ENCODE data around the gene PTGS2.
"Not testable (repeated sequence)": the region's sequence is repeated elsewhere in the genome, so short reads cannot be mapped to it uniquely, and the experiment has no call there.

PTGS2 gene

GRCh38 chr1:186670297-186671135 is 9.7 kb downstream of the PTGS2 start:
- Histone ChIP-seq H3K79me1 (ENCODE audit: low read length) (no peaks in the 10 kb centered on the region), H4K12ac (ENCODE audit: low read depth, low read length) (no peak overlapping the region), H3K27ac (ENCODE audit: low read depth, low read length) (no peak overlapping the region), H3K4me1 (ENCODE audit: control insufficient read depth in 1 of 2, insufficient read depth in 2 of 2, low read length in 2 of 2) (no peaks in the 10 kb centered on the region), H2AK5ac (ENCODE audit: low read length) (no peak overlapping the region), H2BK120ac (ENCODE audit: insufficient read depth, low read length, poor library complexity) (no peak overlapping the region), H3K9ac (ENCODE audit: low read length) (no peak overlapping the region), H3K4me3 (ENCODE audit: low read depth, low read length) (no peak overlapping the region), H2BK12ac (ENCODE audit: low read length) (no peak overlapping the region), H3K79me2 (ENCODE audit: control insufficient read depth, insufficient read depth, low read length, poor library complexity) (no peaks in the 10 kb centered on the region), H3K4ac (ENCODE audit: low read depth, low read length) (no peak overlapping the region), H2AFZ (ENCODE audit: insufficient read depth, low read length, poor library complexity) (no peak overlapping the region), H3K36me3 (ENCODE audit: control insufficient read depth in 1 of 2, insufficient read depth in 2 of 2, low read length in 2 of 2) (peaks cover 6 to 8% of the 10 kb centered on the region in 2 experiments), H3K18ac (ENCODE audit: low read length) (no peak overlapping the region), H4K8ac (ENCODE audit: low read depth, low read length) (no peak overlapping the region), H3K23ac (ENCODE audit: low read length) (no peak overlapping the region), H4K91ac (ENCODE audit: low read depth, low read length) (no peak overlapping the region), H2BK5ac (ENCODE audit: low read depth, low read length, poor library complexity) (no peak overlapping the region), H3K27me3 (ENCODE audit: insufficient read depth, low read length) (no peaks in the 10 kb centered on the region), H3K9me3 (ENCODE audit: insufficient read depth, low read depth, low read length) (no peaks in the 10 kb centered on the region), H3K4me2 (ENCODE audit: low read length) (no peak overlapping the region), H3K14ac (ENCODE audit: low read length) (no peak overlapping the region)
- no CpG with 5 or more reads among the region's 2 CpGs for WGBS (ENCODE audit: extremely low coverage, insufficient coverage, insufficient read length)
- no peak for DNase-seq

- H3K9me3 ChIP-seq (ENCODE audit: insufficient read depth, low read depth, low read length); H3K4me1 ChIP-seq (ENCODE audit: control insufficient read depth in 1 of 2, insufficient read depth in 2 of 2, low read length in 2 of 2); H3K9ac ChIP-seq (ENCODE audit: low read length); H2AK5ac ChIP-seq (ENCODE audit: low read length); H3K23ac ChIP-seq (ENCODE audit: low read length); H2BK5ac ChIP-seq (ENCODE audit: low read depth, low read length, poor library complexity); H2BK120ac ChIP-seq (ENCODE audit: insufficient read depth, low read length, poor library complexity); H4K8ac ChIP-seq (ENCODE audit: low read depth, low read length); H2BK12ac ChIP-seq (ENCODE audit: low read length); H3K4ac ChIP-seq (ENCODE audit: low read depth, low read length); H3K4me2 ChIP-seq (ENCODE audit: low read length); H3K18ac ChIP-seq (ENCODE audit: low read length); H4K12ac ChIP-seq (ENCODE audit: low read depth, low read length); H3K36me3 ChIP-seq (ENCODE audit: control insufficient read depth in 1 of 2, insufficient read depth in 2 of 2, low read length in 2 of 2); H2AFZ ChIP-seq (ENCODE audit: insufficient read depth, low read length, poor library complexity); H3K27me3 ChIP-seq (ENCODE audit: insufficient read depth, low read length); H3K4me3 ChIP-seq (ENCODE audit: low read depth, low read length); H3K27ac ChIP-seq (ENCODE audit: low read depth, low read length); H3K79me2 ChIP-seq (ENCODE audit: control insufficient read depth, insufficient read depth, low read length, poor library complexity); H4K91ac ChIP-seq (ENCODE audit: low read depth, low read length); H3K14ac ChIP-seq (ENCODE audit: low read length); H3K79me1 ChIP-seq (ENCODE audit: low read length); DNase-seq: not testable (repeated sequence)
- no CpG with 5 or more reads among the region's 3 CpGs for WGBS (ENCODE audit: extremely low coverage, insufficient coverage, insufficient read length)
Observed at GRCh38 chr1:186669784-186670183, 10.4 kb downstream of the PTGS2 start.

- H4K91ac ChIP-seq (ENCODE audit: low read depth, low read length); H2BK5ac ChIP-seq (ENCODE audit: low read depth, low read length, poor library complexity); DNase-seq; H3K79me1 ChIP-seq (ENCODE audit: low read length); H3K4me2 ChIP-seq (ENCODE audit: low read length); H3K18ac ChIP-seq (ENCODE audit: low read length); H3K4ac ChIP-seq (ENCODE audit: low read depth, low read length); H2AFZ ChIP-seq (ENCODE audit: insufficient read depth, low read length, poor library complexity); H3K4me1 ChIP-seq (ENCODE audit: control insufficient read depth in 1 of 2, insufficient read depth in 2 of 2, low read length in 2 of 2); H3K36me3 ChIP-seq (ENCODE audit: control insufficient read depth in 1 of 2, insufficient read depth in 2 of 2, low read length in 2 of 2); H3K23ac ChIP-seq (ENCODE audit: low read length); H3K9me3 ChIP-seq (ENCODE audit: insufficient read depth, low read depth, low read length); H3K4me3 ChIP-seq (ENCODE audit: low read depth, low read length); H2AK5ac ChIP-seq (ENCODE audit: low read length); H3K27ac ChIP-seq (ENCODE audit: low read depth, low read length); H2BK12ac ChIP-seq (ENCODE audit: low read length); H3K27me3 ChIP-seq (ENCODE audit: insufficient read depth, low read length); H4K12ac ChIP-seq (ENCODE audit: low read depth, low read length); H4K8ac ChIP-seq (ENCODE audit: low read depth, low read length); H3K9ac ChIP-seq (ENCODE audit: low read length); H2BK120ac ChIP-seq (ENCODE audit: insufficient read depth, low read length, poor library complexity); H3K14ac ChIP-seq (ENCODE audit: low read length); H3K79me2 ChIP-seq (ENCODE audit: control insufficient read depth, insufficient read depth, low read length, poor library complexity): not testable (repeated sequence)
- WGBS (ENCODE audit: extremely low coverage, insufficient coverage, insufficient read length) = no CpG with 5 or more reads among the region's 8 CpGs
Observed at GRCh38 chr1:186664217-186664616, 16.0 kb downstream of the PTGS2 start.

GRCh38 chr1:186662752-186663151 is 17.5 kb downstream of the PTGS2 start:
- Histone ChIP-seq H4K12ac (ENCODE audit: low read depth, low read length) (no peak overlapping the region), H3K4me3 (ENCODE audit: low read depth, low read length) (no peak overlapping the region), H2BK12ac (ENCODE audit: low read length) (no peak overlapping the region), H4K8ac (ENCODE audit: low read depth, low read length) (no peak overlapping the region), H3K4me2 (ENCODE audit: low read length) (no peak overlapping the region), H4K91ac (ENCODE audit: low read depth, low read length) (no peak overlapping the region), H3K36me3 (ENCODE audit: control insufficient read depth in 1 of 2, insufficient read depth in 2 of 2, low read length in 2 of 2) (no peaks in the 10 kb centered on the region), H3K9me3 (ENCODE audit: insufficient read depth, low read depth, low read length) (no peaks in the 10 kb centered on the region), H2AFZ (ENCODE audit: insufficient read depth, low read length, poor library complexity) (no peak overlapping the region), H3K9ac (ENCODE audit: low read length) (no peak overlapping the region), H2BK120ac (ENCODE audit: insufficient read depth, low read length, poor library complexity) (no peak overlapping the region), H3K4ac (ENCODE audit: low read depth, low read length) (no peak overlapping the region), H3K4me1 (ENCODE audit: control insufficient read depth in 1 of 2, insufficient read depth in 2 of 2, low read length in 2 of 2) (no peaks in the 10 kb centered on the region), H3K79me1 (ENCODE audit: low read length) (no peaks in the 10 kb centered on the region), H3K27ac (ENCODE audit: low read depth, low read length) (no peak overlapping the region), H3K18ac (ENCODE audit: low read length) (no peak overlapping the region), H3K27me3 (ENCODE audit: insufficient read depth, low read length) (no peaks in the 10 kb centered on the region), H3K14ac (ENCODE audit: low read length) (no peak overlapping the region), H3K23ac (ENCODE audit: low read length) (no peak overlapping the region), H2BK5ac (ENCODE audit: low read depth, low read length, poor library complexity) (no peak overlapping the region), H3K79me2 (ENCODE audit: control insufficient read depth, insufficient read depth, low read length, poor library complexity) (no peaks in the 10 kb centered on the region), H2AK5ac (ENCODE audit: low read length) (no peak overlapping the region)
- DNase-seq = no peak
